Measurements from ENCODE around the gene TAF1D. TPM values are rescaled to one million over a fixed set of nuclear protein-coding genes. Genes with fewer than 3 reads are reported as not detected.
A peak's percentile ranks its signal among the peaks of the same experiment; 100 is the strongest.

The TAF1D gene
- polyA plus RNA-seq, 1 donor from 2014 or later: 204 TPM

DNA sequence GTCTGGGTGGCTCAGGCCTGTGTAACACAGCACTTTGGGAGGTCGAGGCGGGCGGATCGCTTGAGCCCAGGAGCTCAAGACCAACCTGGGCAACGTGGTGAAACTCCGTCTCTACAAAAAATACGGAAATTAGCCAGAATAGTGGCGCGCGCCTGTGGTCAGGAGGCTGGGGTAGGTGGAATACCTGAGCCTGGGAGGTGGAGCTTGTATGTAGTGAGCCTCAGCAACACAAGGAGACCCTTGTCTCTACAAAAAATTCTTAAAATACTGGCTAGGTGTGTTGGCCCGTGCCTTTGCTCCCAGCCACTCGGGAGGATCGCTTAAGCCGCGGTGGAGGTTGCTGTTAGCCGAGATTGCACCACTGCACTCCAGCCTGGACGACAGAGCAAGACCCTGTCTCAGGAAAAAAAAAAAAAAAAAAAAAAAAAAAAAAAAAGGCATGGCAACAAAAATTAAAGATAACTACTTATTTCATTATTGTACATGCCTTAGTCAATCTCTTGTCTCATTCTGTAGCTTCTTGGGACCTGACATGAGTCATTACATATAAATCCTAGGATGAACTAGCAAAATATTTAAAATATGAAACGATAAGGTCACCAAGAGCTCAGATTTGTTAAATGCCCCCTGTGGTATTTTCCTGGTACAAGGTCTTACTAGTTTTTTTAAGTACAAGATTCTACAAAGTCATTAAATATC lies 1.1 kb downstream of the TAF1D start:
- no peaks in the 10 kb centered on the region for H3K9me2 ChIP-seq (ENCODE audit: insufficient read depth, low read length)
- peaks cover 7% of the 10 kb centered on the region for H3K36me3 ChIP-seq (ENCODE audit: insufficient read depth, low read length)
- H3K9me3 ChIP-seq (ENCODE audit: low read length): no peaks in the 10 kb centered on the region
- peak overlapping the region; percentile 64 for H3K4me2 ChIP-seq (ENCODE audit: low read length)
- H4K20me1 ChIP-seq (ENCODE audit: insufficient read depth): no peaks in the 10 kb centered on the region
- TF ChIP-seq, protein P1, sequence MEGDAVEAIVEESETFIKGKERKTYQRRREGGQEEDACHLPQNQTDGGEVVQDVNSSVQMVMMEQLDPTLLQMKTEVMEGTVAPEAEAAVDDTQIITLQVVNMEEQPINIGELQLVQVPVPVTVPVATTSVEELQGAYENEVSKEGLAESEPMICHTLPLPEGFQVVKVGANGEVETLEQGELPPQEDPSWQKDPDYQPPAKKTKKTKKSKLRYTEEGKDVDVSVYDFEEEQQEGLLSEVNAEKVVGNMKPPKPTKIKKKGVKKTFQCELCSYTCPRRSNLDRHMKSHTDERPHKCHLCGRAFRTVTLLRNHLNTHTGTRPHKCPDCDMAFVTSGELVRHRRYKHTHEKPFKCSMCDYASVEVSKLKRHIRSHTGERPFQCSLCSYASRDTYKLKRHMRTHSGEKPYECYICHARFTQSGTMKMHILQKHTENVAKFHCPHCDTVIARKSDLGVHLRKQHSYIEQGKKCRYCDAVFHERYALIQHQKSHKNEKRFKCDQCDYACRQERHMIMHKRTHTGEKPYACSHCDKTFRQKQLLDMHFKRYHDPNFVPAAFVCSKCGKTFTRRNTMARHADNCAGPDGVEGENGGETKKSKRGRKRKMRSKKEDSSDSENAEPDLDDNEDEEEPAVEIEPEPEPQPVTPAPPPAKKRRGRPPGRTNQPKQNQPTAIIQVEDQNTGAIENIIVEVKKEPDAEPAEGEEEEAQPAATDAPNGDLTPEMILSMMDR (IDR thresholded peaks at IDR 0.05; ENCODE audit: poor library complexity, severe bottlenecking): no peak
- TF ChIP-seq MXI1 (conservative IDR thresholded peaks at IDR 0.05; ENCODE audit: poor library complexity, severe bottlenecking) (no peak), EP300 (conservative IDR thresholded peaks at IDR 0.05; ENCODE audit: poor library complexity, severe bottlenecking) (no peak), TAF1 (IDR thresholded peaks at IDR 0.05; ENCODE audit: low read depth) (no peak), RAD21 (conservative IDR thresholded peaks at IDR 0.05) (no peak), SMC3 (conservative IDR thresholded peaks at IDR 0.05; ENCODE audit: poor library complexity) (no peak), EZH2 (IDR thresholded peaks at IDR 0.05; ENCODE audit: borderline replicate concordance, insufficient read depth, low read length, poor library complexity, severe bottlenecking) (no peak), POLR2AphosphoS5 (IDR thresholded peaks at IDR 0.05) (no peak)
- TF ChIP-seq, protein P2, sequence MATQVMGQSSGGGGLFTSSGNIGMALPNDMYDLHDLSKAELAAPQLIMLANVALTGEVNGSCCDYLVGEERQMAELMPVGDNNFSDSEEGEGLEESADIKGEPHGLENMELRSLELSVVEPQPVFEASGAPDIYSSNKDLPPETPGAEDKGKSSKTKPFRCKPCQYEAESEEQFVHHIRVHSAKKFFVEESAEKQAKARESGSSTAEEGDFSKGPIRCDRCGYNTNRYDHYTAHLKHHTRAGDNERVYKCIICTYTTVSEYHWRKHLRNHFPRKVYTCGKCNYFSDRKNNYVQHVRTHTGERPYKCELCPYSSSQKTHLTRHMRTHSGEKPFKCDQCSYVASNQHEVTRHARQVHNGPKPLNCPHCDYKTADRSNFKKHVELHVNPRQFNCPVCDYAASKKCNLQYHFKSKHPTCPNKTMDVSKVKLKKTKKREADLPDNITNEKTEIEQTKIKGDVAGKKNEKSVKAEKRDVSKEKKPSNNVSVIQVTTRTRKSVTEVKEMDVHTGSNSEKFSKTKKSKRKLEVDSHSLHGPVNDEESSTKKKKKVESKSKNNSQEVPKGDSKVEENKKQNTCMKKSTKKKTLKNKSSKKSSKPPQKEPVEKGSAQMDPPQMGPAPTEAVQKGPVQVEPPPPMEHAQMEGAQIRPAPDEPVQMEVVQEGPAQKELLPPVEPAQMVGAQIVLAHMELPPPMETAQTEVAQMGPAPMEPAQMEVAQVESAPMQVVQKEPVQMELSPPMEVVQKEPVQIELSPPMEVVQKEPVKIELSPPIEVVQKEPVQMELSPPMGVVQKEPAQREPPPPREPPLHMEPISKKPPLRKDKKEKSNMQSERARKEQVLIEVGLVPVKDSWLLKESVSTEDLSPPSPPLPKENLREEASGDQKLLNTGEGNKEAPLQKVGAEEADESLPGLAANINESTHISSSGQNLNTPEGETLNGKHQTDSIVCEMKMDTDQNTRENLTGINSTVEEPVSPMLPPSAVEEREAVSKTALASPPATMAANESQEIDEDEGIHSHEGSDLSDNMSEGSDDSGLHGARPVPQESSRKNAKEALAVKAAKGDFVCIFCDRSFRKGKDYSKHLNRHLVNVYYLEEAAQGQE (IDR thresholded peaks at IDR 0.05; ENCODE audit: borderline replicate concordance): no peak
- no peaks in the 10 kb centered on the region for H3K27me3 ChIP-seq (ENCODE audit: insufficient read depth, low read depth, low read length)
- peaks cover 46% of the 10 kb centered on the region for H3K79me2 ChIP-seq (replicated peaks; ENCODE audit: insufficient read depth, low read length)
- H3K9ac ChIP-seq (ENCODE audit: low read length): peak overlapping the region; percentile 92
- no peaks in the 10 kb centered on the region for H3F3A ChIP-seq (ENCODE audit: insufficient read depth, low read length, poor library complexity, severe bottlenecking)
- peak overlapping the region; percentile 91 for H3K27ac ChIP-seq (ENCODE audit: low read length)
- H2AFZ ChIP-seq (ENCODE audit: low read depth, low read length): no peak overlapping the region
- peak overlapping the region; percentile 87 for H3K4me3 ChIP-seq (ENCODE audit: low read length)

DNA sequence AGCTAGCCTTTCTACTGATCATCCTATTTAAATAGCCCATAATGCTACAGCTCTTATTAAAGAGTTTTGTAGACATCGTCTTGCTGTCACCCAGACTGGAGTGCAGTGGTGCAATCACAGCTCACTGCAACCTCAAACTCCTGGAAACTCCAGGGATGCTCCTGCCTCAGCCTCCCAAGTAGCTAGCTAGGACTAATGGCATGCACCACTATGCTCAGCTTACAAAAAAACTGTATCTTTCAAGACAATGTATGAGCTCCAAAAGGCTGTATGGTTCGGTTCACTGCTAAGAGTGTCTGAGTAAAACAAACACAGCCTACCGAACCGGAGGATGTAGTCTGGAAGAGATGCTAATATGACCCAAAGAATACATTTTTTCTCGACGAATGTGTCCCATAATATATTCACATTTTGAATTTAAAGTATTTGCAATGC lies 2.6 kb downstream of the TAF1D start:
- peaks cover 11% of the 10 kb centered on the region for H3K36me3 ChIP-seq (ENCODE audit: insufficient read depth, low read length)

More for the DNA sequence above, 2.6 kb downstream of the TAF1D start:
- no peaks in the 10 kb centered on the region for H3F3A ChIP-seq (ENCODE audit: insufficient read depth, low read length, poor library complexity, severe bottlenecking)
- H3K27me3 ChIP-seq (ENCODE audit: insufficient read depth, low read depth, low read length): no peaks in the 10 kb centered on the region
- no peaks in the 10 kb centered on the region for H3K9me3 ChIP-seq (ENCODE audit: low read length)
- no peaks in the 10 kb centered on the region for H4K20me1 ChIP-seq (ENCODE audit: insufficient read depth)
- H3K4me3 ChIP-seq (ENCODE audit: low read length): peak overlapping the region; percentile 87
- H3K79me2 ChIP-seq (replicated peaks; ENCODE audit: insufficient read depth, low read length): peaks cover 46% of the 10 kb centered on the region
- no peak overlapping the region for H2AFZ ChIP-seq (ENCODE audit: low read depth, low read length)
- no peak overlapping the region for H3K27ac ChIP-seq (ENCODE audit: low read length)
- no peaks in the 10 kb centered on the region for H3K9me2 ChIP-seq (ENCODE audit: insufficient read depth, low read length)
- TF ChIP-seq EP300 (conservative IDR thresholded peaks at IDR 0.05; ENCODE audit: poor library complexity, severe bottlenecking) (no peak), EZH2 (IDR thresholded peaks at IDR 0.05; ENCODE audit: borderline replicate concordance, insufficient read depth, low read length, poor library complexity, severe bottlenecking) (no peak), MXI1 (conservative IDR thresholded peaks at IDR 0.05; ENCODE audit: poor library complexity, severe bottlenecking) (no peak), TAF1 (IDR thresholded peaks at IDR 0.05; ENCODE audit: low read depth) (no peak), RAD21 (conservative IDR thresholded peaks at IDR 0.05) (no peak), POLR2AphosphoS5 (IDR thresholded peaks at IDR 0.05) (no peak), SMC3 (conservative IDR thresholded peaks at IDR 0.05; ENCODE audit: poor library complexity) (no peak)
- TF ChIP-seq, protein P2 (IDR thresholded peaks at IDR 0.05; ENCODE audit: borderline replicate concordance): no peak
- TF ChIP-seq, protein P1 (IDR thresholded peaks at IDR 0.05; ENCODE audit: poor library complexity, severe bottlenecking): no peak
- no peak overlapping the region for H3K9ac ChIP-seq (ENCODE audit: low read length)
- peak overlapping the region; percentile 64 for H3K4me2 ChIP-seq (ENCODE audit: low read length)
